Osteoblast (primary cell): Measurements from ENCODE around the gene RAPSN. TPM values are rescaled to one million over a fixed set of nuclear protein-coding genes. Genes with fewer than 3 reads are reported as not detected.
A peak's percentile ranks its signal among the peaks of the same experiment; 100 is the strongest.

Experiments used
- DNase-seq: peaks from one replicate; pipeline ENCODE4 v3.0.0; 2011; ENCODE audit warnings: low spot score, mixed read lengths; ENCODE audit not compliant: insufficient read length; ENCODE audit errors: missing footprints
- H2AFZ ChIP-seq: 2 replicates; pipeline ENCODE4 v1.6.0; 2011; ENCODE audit warnings: mild to moderate bottlenecking, low read length
- H3K27ac ChIP-seq: 2 replicates; pipeline ENCODE4 v1.5.1; 2011; ENCODE audit warnings: mild to moderate bottlenecking, low read depth, low read length, moderate library complexity
- H3K27me3 ChIP-seq: 2 replicates; pipeline ENCODE4 v1.6.0; 2012; ENCODE audit warnings: mild to moderate bottlenecking, control low read depth, inconsistent platforms, low read length, moderate library complexity; ENCODE audit not compliant: insufficient read depth
- H3K36me3 ChIP-seq: 2 replicates; pipeline ENCODE4 v1.5.1; 2011; ENCODE audit warnings: mild to moderate bottlenecking, low read length, control low read depth, moderate library complexity; ENCODE audit not compliant: insufficient read depth
- H3K4me1 ChIP-seq: 2 replicates; pipeline ENCODE4 v1.5.1; 2011; ENCODE audit warnings: mild to moderate bottlenecking, low read length, control low read depth, moderate library complexity; ENCODE audit not compliant: insufficient read depth
- H3K4me2 ChIP-seq: 2 replicates; pipeline ENCODE4 v1.6.0; 2011; ENCODE audit warnings: mild to moderate bottlenecking, low read length; ENCODE audit not compliant: insufficient read depth
- H3K4me3 ChIP-seq: fragments of 200-600 bp; sonication (generic); 3 replicates; pipeline ENCODE4 v1.5.1; 2012; ENCODE audit warnings: mild to moderate bottlenecking, low read length, inconsistent platforms; ENCODE audit not compliant: insufficient read depth
- H3K79me2 ChIP-seq: 2 replicates; pipeline ENCODE4 v1.6.0; 2012; ENCODE audit warnings: mild to moderate bottlenecking, low read length, control low read depth, inconsistent platforms; ENCODE audit not compliant: insufficient read depth
- H3K9me3 ChIP-seq: 2 replicates; pipeline ENCODE4 v1.5.1; 2011; ENCODE audit warnings: low read depth, low read length, control low read depth
- H4K20me1 ChIP-seq: 2 replicates; pipeline ENCODE4 v1.6.0; 2012; ENCODE audit warnings: mild to moderate bottlenecking, low read length, control low read depth; ENCODE audit not compliant: insufficient read depth
- CTCF ChIP-seq: IDR thresholded peaks from 2 replicates; pipeline ENCODE4 v1.5.1; 2011; ENCODE audit warnings: mild to moderate bottlenecking, low read depth, low read length, moderate library complexity; ENCODE audit errors: extremely low read depth
- total RNA-seq: library from RNA; depleted of rRNA; stranded (reverse); fragments of >200 nt; gene quantifications from 2 replicates; pipeline ENCODE4 v1.2.3, GENCODE V29; 2012

The RAPSN gene
- total RNA-seq, 1 donor: 0.36 TPM

DNA sequence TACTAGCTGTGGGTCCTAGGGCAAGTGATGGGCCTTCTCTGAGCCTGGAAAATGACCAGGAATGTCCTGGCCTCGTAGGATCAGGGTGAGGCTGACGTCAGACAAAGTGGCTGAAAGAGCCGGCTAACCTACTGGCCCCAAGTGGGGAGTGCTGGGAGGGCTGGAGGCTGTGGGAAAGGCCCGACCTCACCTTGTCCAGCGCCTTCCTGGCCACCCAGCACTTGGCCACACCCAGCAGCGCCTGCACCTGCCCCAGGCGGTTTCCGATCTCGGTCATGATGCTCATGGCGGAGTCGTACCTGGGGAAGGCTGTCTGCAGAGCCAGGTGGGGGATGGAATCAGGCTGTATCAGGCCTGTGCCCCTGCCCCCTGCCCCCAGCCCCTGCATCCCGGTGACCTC lies 7.5 kb downstream of the RAPSN start:
- DNase-seq: no peak
- no peaks in the 10 kb centered on the region for H4K20me1 ChIP-seq
- H3K4me2 ChIP-seq: no peak overlapping the region
- H3K79me2 ChIP-seq: no peaks in the 10 kb centered on the region
- no peak overlapping the region for H2AFZ ChIP-seq
- H3K4me1 ChIP-seq: no peaks in the 10 kb centered on the region
- no peak overlapping the region for H3K27ac ChIP-seq
- no peaks in the 10 kb centered on the region for H3K27me3 ChIP-seq
- H3K36me3 ChIP-seq: no peaks in the 10 kb centered on the region
- H3K4me3 ChIP-seq: no peak overlapping the region
- no peaks in the 10 kb centered on the region for H3K9me3 ChIP-seq
- TF ChIP-seq CTCF: no peak

DNA sequence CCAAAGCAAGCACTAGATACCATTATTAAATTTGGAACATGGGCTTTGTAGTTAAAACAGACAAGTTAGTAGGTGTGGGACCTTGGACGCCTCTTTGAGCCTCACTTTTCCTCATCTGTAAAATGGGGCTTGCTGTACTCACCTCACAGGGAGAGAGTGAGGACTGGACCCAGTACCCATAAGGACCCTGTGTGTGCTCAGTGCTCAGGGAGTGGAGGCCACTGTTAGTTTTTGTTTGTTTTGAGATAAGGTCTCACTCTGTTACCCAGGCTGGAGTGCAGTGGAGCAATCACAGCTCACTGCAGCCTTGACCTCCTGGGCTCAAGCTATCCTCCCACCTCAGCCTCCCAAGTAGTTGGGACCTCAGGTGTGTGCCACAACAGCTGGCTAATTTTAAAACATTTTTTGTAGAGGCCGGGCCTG lies 8.9 kb downstream of the RAPSN start:
- no peak for TF ChIP-seq CTCF
- Histone ChIP-seq H3K4me1 (no peaks in the 10 kb centered on the region), H3K36me3 (no peaks in the 10 kb centered on the region), H3K4me3 (no peak overlapping the region), H3K27me3 (no peaks in the 10 kb centered on the region), H3K79me2 (no peaks in the 10 kb centered on the region), H3K4me2 (no peak overlapping the region), H4K20me1 (no peaks in the 10 kb centered on the region), H3K27ac (no peak overlapping the region), H2AFZ (no peak overlapping the region), H3K9me3 (no peaks in the 10 kb centered on the region)
- DNase-seq: no peak

- Histone ChIP-seq H3K4me1 (peaks cover 10% of the 10 kb centered on the region), H3K9me3 (no peaks in the 10 kb centered on the region), H3K27me3 (no peaks in the 10 kb centered on the region), H3K4me2 (no peak overlapping the region), H3K36me3 (no peaks in the 10 kb centered on the region), H2AFZ (no peak overlapping the region), H3K27ac (no peak overlapping the region), H4K20me1 (no peaks in the 10 kb centered on the region), H3K79me2 (no peaks in the 10 kb centered on the region), H3K4me3 (no peak overlapping the region)
- TF ChIP-seq CTCF: no peak
- peak; percentile 42 for DNase-seq
Observed at GRCh38 chr11:47438721-47439120, 10.2 kb downstream of the RAPSN start.

- Histone ChIP-seq H3K4me3 (no peak overlapping the region), H3K36me3 (no peaks in the 10 kb centered on the region), H3K79me2 (no peaks in the 10 kb centered on the region), H2AFZ (peak overlapping the region; percentile 44), H3K4me1 (peaks cover 10% of the 10 kb centered on the region), H3K27ac (no peak overlapping the region), H3K27me3 (no peaks in the 10 kb centered on the region), H3K9me3 (no peaks in the 10 kb centered on the region), H4K20me1 (no peaks in the 10 kb centered on the region), H3K4me2 (no peak overlapping the region)
- DNase-seq: no peak
- no peak for TF ChIP-seq CTCF
Observed at GRCh38 chr11:47437746-47438418, 11.1 kb downstream of the RAPSN start.
